HG02798 (cell line): ENCODE measurements around the gene RAB43.

Experiments
- ATAC-seq: cut with Tn5 transposase; IDR thresholded peaks from one replicate; pipeline ENCODE4 v1.9.1; 2021; ENCODE audit warnings: mild to moderate bottlenecking; ENCODE audit not compliant: unreplicated experiment, poor library complexity

The RAB43 gene

DNA sequence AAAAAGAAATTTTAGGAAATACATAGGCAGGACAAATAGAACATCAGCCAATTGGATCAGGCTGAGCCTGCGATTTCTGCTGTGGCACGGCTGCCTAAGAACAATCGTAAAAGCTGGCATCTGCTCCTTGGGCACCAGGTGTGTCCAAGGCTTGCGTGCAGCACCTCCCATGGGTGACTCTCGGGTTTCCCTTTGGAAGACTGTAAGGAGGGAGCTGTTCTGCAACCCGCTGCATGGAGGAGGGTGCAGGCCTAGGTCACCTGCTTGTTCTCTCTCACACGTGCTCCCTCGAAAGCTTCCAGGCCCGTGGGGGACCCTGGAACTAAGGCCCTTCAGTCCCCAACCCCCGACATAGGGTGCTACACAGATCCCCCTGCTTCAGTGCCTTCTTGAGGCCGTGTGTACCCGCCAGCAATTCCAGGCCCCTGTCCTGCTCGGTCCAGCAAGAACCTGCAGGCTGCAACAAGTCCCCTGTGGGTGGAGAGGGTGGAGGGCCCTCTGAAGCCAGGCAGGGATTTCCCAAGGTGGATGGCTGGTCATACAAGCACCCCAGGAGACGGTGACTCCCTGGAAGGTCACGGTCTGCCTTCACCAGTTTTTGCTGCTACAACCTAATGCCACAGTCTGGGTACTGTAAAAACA lies 57.6 kb downstream of the RAB43 start:
- no peak for ATAC-seq

DNA sequence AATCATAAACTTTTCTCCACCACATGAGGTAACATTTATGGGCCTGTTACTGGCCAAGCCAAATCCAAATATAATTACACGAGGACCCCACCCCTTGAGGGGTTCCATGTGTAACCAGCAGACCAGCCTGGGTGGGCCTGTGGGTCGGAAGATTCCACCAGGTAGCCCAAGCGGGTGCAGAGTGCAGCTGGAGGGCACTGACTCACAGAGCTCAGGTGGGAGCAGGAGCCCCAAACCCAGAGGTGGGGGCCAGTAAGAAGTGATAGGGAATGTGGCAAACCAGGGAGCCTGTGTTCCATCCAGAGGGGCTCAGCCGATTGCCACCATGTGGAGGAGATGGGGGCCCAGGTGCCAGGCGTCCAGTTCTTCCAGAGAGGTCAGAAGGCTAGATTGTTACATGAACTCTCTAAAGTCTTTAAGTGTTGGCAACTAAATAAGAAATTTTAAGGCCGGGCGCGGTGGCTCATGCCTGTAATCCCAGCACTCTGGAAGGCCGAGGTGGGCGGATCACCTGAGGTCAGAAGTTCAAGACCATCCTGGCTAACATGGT lies 58.4 kb downstream of the RAB43 start:
- no peak for ATAC-seq

DNA sequence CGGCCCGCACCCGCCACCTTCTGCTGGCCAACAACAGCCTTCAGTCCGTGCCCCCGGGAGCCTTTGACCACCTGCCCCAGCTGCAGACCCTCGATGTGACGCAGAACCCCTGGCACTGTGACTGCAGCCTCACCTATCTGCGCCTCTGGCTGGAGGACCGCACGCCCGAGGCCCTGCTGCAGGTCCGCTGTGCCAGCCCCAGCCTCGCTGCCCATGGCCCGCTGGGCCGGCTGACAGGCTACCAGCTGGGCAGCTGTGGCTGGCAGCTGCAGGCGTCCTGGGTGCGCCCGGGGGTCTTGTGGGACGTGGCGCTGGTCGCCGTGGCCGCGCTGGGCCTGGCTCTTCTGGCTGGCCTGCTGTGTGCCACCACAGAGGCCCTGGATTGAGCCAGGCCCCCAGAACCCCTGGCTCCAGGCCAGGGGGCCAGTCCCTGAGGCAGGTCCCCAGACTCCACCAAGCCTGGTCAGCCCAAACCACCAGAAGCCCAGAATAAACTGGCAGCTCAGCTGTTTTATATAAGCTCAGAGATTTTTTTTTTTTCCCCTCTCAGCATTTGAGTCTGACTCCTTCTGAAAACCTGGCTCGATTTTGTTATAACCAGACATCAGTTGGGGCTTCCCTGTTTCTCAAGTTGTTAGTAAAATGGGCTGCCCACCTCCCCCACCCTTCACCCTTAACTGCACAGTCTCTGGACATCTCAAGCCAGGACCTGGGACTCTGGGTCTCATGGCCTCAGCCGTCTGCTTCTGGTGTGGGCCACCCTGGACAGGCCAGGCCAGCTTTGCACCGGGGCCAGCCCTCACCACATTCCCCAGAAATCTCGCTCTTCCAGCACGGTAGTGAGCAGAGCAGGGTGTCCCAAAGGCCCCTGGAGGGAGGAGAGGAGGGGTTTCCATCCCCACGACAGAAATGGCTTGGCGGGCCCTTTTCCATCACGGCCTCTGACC lies 59.4 kb downstream of the RAB43 start:
- ATAC-seq = no peak

DNA sequence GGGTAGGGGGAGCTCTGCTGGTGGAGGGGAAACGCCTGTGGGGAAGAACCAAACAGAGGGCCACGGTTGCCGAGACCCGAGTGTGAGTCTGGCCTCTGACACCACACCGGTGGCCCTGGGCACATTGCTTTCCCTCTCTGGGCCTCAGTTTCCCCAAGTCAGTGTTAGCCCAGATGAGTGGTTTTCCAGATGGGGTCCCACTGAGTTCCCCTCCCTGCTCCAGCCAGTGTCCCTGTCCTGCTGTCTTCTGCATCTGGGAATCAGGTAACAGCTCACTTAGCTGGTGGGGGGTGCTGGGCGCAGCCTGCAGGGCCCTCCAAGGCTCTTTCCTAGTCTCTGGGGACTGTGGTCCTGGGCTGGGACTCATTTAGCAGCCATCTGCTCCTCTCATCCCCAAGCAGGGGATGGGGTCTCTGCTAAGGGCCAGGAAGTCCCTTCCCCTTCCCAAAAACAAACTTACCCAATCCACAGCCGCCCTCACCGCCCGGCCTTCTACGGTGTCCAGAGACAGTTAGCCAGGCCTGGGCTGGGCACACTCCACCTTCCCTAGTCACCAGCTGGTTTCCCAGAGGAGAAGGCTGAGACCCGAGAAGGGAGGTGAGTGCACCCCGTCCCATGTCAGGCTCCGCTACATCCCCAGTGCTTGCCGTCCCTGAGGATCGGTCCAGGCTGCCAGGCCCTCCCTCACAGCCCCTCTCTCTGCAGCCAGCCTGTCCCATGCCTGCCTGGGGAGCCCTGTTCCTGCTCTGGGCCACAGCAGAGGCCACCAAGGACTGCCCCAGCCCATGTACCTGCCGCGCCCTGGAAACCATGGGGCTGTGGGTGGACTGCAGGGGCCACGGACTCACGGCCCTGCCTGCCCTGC lies 60.3 kb downstream of the RAB43 start:
- no peak for ATAC-seq

DNA sequence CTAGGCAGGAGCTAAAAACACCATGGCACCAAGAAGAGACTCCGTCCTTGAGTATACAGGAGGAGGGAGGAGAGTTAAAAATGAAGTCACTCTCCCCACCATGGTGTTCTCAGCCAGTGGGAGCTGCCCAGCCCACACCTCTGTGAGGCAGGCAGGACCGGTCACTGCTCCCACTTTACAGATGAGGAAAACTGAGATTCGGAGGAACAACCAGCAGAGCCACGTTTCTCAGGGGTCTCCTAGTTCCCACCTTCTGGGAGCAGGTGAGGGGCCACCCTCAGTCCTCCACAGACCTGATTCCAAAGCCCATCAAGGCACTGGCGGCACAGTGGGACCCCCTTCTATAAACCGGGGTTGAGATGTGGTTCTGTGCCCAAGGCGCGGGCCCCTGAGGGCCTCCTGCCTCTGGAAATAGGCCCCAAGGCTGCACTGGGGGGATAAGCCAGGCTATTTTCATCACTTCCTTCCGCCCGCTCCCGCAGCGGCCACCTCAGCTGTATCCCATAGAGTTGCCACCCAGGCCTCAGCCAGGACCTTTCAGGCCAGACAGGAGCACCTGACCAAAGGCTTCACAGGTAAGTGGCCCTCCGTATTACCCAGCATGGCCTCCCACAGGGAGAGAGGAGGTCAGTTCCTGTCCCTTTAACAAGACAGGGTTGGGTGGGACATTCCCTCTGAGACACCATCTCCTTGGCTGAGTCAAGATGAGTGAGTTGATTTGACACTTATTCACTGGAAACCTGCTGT lies 61.2 kb downstream of the RAB43 start, which contains the start of gene GP9:
Gene GP9, plus strand, starts transcription at position 504 of the 747 bp plus-strand sequence. CDS start 961 bp downstream, outside the sequence.
- ATAC-seq = no peak

DNA sequence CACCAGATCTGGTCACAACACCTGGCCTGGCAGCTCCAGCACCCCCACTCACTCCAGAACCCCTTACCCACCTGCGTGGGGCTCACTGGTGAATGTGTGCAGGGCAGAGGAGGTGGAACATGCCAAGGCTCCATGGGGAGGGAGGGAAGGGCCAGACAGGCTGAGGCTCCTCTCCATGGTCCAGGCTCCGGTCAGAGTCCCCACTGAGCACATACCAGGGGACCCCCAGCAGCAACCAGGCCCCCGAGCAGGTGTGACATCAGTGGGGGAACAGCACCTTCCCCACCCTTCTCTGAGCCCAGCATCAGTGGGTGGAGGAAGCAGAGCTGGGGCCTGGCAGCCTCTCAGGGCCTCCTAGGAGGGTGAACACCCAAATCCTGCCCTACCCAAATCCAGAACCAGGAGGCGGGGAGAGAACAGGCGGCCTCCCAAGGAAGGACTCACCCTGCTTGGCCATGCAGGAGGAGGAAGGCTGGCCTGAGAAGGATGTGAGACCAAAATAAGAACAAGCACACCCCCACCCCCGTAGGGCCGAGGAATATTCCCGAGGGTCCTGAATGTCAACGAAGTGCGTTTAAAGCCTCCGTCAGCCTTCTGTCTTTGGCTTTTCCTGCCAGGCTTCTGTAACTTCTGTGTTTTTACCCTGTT lies 62.2 kb downstream of the RAB43 start:
- ATAC-seq = no peak

DNA sequence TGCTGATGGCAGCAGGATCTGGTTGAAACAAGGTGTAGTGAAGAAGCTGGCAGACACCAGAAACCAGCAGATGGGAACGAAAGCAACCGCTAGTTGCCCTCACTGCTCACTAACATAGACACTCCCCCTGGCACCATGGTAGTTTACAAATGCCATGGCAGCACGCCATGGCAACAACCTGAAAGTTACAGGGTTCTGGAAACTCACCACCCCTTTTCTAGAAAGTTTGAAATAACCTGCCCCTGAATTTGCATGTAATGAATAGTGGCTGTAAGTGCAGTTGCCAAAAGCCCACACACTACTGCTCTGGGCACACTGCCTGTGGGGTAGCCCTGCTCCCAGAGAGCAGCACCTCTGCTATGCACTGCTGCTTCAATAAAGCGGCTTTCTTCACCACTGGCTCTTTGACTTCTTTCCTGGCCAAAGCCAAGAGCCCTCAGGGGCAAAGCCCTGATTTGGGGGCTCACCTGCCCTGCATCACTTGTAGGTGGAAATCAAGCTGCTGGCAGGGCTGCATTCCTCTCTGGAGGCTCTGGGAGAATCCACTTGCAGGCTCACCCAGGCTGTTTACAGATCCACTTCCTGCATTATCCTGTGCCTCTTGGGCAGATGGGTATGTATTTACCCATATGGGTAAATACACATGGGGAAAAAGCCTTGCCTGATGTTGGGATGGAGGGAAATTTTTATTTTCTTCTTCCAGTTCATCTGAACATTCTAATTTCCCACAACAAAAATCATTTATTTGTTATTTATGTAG lies 63.0 kb downstream of the RAB43 start:
- peak; percentile 75 for ATAC-seq

DNA sequence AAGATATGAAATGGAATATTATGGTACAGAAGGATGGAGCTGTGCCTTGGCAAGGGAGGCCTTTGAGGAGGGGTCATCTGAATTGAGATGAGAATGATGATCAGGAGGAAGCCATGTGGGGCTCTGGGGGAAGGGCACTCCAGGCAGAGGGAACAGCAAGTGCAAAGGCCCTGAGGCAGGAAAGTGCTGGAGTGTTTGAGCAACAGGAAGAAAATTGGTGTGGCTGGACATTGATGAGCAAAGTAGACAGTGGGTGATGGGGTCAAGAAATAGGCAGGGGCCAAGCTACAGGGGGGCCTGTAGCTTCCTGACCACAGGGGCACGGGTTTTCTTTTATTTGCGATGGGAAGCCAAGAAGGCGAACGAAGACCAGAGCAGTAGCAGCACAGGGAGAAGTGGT lies 64.4 kb downstream of the RAB43 start:
- ATAC-seq = no peak

DNA sequence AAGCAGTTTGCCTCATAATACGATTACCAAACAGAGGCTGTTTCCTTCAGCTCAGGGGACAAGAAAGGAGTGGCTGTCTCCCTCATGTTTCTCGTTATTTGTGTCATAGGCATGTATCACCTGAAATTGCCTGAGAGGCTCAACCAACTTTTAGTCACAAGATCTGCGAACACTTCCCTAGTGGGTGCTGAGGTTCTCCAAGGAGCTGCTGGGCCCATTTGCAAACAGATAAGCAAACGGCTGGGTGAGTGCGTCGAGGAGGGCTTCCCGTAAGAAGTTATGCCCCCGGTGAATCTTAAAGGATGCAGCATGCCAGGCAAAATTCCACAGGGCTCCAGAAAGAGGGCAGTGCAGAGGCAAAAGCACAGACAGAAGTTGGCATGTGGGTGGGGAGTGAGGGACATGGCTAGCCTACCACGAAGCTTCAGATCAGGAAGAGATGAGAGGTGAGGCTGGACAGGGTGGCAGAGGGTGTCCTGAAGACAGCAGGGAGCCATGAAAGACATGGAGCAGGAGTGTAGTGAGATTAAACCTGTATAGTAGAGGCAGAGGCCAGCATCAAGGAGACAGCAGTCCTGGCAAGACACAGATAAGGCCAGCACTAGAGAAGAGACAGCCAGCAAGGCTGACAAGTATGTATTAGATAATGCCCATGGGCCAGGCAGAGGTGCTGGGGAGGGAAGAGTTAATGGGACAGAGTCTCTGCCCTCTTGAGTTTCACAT lies 65.0 kb downstream of the RAB43 start:
- ATAC-seq = no peak

DNA sequence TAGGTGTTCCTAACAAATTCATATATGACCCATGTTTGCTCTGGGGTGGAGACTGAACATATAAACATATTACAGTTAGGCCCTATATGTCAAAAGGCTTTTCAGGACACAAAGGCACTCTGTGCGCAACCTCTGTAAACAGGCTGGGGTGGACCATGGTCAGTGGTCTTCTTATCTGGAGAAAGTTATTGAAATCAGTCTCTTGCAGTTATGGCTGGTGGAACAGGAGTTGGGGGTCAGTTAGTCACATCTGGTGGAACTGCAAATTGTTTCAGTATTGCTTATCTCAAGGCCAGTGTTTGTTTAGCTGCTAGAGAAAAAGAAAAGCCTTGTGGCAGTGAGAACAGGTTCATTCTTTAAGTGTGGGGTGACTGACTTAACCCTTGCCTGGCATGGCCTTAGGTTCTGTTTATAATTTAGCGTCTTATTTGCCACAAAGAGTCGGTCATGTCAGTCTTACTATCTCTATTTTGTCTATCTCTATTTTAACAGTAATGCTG lies 66.9 kb downstream of the RAB43 start:
- ATAC-seq = no peak

DNA sequence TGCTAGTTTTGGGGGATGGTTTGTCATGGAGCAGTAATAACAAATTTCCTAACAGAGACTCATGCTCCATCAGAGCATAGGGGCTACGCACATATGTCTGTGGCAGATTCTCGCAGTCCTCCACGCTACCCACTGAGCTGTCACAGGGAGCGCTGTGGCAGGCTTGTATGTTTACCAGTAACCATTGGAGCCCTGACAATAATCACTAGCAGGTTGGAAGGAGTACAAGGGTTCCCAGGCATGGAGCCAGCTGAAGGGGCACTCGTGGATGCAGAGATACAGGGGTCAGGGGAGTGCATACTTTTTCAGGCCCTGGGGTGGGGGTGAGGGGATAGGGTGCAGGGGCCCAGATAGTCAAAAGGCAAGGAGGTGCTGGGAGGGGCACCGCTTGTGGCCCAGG lies 68.9 kb downstream of the RAB43 start:
- no peak for ATAC-seq

DNA sequence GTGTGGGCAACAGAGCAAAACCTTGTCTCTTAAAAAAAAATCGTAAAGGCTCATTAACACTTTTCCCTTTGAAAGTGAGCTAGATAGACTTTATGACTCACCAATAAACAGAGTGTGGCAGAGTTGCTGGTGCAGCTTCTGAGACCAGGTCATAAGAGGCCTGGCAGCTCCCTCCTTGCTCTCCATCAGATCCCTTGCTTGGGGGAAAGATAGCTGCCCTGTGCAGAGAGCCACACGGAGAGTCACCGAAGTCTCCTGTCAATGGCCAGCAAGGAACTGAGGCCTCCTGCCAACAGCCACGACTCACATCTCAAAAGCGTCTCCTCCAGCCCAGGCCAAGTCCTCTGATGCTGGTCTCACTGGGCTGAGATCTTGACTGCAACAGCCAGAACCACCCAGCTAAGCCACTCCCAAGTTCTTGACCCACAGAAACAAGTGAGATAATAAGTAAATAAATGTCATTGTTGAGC lies 69.7 kb downstream of the RAB43 start:
- no peak for ATAC-seq

DNA sequence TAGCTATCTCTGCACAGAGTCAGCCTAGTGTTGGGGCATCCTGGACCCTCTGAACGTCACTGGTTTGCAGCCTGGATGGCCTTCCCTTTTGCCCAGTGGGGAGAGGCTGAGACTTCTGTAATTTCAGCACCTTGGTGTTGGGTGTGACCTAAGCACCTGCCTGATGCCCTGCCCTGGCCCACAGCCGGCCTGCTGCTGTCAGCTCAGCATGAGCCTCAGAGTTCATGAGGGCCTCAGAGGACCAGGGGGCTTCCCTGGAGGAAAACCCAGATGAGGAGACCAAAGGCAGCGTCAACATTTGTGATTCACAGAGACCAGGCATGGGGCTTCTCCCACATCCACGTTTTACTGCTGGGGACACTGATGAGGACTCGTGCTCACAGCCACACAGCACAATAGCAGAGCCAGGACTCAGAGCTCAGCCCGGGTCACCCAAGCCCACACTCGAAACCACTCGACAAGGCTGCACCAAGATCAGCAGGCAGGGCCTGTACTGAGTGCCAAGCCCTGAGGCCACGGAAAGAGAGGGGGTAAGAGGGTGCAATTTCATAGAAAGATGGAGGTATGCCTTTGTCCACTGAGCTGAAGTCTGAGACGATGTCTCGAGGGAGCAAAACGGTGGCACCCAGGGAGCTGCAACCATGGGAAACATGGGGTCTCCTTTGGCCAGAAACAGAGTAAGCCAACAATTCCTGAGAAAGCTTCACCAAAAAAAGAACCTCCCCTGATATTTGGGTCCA lies 70.9 kb downstream of the RAB43 start:
- no peak for ATAC-seq

DNA sequence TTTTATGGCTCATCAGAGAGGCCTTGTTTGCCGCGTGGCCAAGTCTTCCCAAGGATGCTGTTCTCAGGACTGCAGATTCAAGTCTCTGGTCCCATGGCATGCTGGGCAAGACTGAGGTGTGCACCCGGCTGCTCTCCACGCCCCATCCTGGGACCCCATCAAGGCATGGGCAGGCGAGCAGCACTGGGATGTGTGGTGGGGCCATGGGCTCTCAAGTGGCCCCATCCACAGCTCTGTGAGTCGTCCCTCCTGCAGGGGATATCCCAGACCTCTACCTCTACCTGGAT lies 74.1 kb downstream of the RAB43 start:
- ATAC-seq = no peak

DNA sequence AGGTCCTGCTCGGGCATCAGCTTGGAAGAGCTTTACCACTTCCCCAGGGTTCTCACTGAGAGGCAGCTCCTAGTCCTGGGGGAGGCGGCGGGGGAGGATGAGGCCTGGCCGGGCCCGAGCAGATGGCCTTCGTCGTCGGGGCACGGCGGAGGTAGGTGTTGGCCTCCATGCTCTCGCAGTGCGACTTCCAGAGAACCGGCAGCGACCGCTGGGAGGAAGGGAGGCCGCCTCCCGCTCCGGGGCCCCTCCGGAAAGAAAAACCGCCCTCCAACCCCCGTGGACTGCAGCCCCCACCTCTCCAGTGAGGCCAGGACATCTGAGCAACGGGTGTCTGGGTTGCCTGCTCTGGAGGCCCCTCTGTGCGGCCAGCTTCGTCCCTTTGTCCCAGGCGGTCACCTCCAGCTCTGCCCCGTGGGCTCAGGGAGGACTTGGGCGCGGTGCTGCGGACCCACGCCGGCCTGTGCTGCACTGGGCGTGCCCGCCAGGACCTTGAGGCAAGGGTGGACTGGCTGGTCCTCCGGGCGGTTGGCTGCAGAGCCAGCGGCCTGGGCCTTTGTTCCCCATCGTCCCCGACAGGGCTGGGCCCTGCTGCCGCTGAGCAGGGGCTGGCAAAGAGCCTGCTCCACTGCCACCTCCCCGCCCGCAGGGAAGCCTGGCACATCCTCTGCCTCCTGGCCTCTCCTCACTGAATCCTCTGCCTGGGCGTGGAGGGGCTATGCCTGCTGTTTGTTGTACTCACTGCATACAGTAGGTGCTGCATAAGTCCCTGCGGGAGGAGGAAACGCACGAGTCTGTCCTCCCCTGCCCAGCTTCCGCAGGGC lies 74.7 kb downstream of the RAB43 start:
- ATAC-seq = no peak

DNA sequence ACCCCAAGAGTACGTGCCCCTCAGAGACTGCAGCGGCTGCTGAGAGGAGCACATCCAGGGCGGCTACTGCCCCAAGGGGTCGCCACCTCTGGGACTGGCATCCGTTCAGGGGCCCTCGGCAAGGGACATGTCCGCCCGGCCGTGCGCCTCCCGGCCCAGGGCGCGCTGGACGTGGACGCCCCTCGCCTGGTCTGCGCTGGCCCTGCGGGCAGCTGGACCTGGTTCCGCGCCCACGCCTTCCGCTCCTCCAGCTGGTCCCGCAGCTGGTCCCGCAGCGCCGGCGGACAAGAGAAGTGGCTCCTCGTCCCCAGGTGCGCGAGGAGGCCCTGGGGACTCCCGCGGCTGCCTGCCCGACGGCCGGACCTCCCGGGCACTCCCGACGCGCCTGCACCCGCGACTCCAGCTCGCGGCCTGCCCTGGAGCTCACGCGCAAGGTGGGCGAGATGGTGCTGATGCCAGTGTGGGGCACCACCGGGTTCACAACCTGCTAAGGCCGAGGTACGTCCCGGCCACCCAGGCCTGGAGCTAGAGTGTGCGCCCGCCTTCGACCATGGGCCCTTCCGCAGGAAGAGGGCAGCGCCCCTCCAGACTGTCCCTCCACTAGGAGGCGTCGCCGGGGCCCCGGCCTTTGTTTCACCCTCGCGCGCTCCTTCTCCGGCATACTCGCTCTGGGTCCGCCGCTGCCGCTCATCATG lies 75.4 kb downstream of the RAB43 start:
- ATAC-seq = no peak
